GM19238 (cell line): ENCODE measurements around the gene AMIGO1.
A peak's percentile ranks its signal among the peaks of the same experiment; 100 is the strongest.

ENCODE experiments used
- DNase-seq: peaks from one replicate; pipeline ENCODE4 v3.0.0; 2011; ENCODE audit warnings: low spot score; ENCODE audit not compliant: insufficient read length

AMIGO1 gene

GRCh38 chr1:109509176-109510134, at the start of gene AMIGO1:
Gene AMIGO1 (minus strand): TSS chr1:109509727. CDS start chr1:109508912, 815 bp downstream.
- peak; percentile 74 for DNase-seq

DNA sequence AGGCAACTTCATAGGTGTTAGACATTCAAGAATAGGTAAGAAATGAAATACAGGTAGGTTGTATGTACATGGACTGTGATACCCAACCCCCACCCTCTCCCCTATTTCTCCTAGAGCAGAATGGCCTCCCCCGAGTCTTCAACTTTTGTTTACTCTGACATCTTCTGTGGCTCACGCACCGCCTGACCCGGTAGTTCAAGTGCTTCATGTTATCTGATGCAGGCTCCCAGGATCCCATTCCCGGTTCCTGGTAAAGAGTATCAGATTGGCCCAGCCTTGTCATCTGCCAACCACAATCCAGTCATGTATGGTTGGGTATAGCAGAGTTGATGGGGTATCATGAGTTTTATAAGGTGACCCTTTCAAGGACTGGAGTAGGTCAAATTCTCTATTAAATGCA, 48.0 kb upstream of the AMIGO1 start:
- DNase-seq = no peak

DNA sequence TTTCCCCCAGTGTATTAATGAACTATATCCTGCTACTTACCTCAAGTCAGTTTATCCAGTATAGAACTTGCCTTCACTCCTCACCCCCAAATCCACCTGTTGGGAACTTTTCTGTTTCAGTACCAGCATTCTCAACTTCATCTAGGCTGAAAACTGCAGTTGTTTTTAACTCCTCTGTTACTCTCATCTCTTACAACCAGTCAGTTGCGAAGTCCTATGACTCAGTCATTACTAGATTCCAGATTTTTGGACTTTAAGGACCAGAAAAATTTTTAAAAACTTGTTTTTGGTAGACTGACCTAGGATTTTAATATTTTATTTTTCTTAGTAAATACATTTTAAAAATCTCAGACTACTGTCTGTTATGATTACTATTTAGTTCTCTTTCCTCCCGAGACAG, 47.0 kb upstream of the AMIGO1 start:
- no peak for DNase-seq

DNA sequence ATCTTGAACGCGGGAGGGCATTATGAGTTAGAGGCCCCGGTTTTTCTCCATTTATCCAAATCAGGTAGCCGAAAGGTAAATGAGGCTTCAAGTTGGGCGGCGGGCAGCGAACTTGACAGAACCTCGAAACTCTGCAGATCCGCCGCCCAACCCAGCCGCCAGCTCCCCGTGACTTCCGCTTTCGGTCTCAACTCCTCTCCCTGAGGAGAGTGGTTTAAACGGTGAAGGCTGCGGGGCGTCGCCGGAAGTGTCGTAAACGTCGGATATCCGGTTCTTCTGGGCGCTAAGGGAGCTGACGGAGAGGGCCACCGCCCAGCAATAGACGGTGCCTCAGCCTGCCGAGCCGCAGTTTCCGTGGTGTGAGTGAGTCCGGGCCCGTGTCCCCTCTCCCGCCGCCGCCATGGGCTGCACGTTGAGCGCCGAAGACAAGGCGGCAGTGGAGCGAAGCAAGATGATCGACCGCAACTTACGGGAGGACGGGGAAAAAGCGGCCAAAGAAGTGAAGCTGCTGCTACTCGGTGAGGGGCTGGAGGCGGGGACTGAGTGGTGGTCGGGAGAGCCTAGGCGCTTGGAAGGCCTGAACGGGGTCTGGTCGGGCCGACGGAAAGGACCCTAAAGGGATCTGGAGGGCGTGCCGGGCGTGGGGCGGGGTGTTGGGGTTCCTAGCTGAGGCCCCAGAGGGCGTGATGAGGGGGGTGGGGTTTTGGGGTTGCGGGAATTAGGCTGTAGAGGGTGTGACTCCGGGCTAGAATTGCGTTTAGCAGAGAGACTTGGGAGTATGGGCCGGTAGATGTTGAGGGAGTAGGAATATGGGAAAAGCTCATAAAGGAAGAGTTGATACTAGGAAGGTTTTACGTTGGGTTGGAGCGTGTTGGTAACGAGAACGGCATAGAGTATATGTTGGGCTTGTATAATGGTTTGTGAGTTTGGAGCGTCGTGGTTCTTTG, 39.1 kb upstream of the AMIGO1 start, which contains the start of gene GNAI3:
Gene GNAI3, plus strand, starts transcription at position 295 of the 947 bp plus-strand sequence. Its CDS starts 106 bp downstream, at position 401.
- peak; percentile 90 for DNase-seq

DNA sequence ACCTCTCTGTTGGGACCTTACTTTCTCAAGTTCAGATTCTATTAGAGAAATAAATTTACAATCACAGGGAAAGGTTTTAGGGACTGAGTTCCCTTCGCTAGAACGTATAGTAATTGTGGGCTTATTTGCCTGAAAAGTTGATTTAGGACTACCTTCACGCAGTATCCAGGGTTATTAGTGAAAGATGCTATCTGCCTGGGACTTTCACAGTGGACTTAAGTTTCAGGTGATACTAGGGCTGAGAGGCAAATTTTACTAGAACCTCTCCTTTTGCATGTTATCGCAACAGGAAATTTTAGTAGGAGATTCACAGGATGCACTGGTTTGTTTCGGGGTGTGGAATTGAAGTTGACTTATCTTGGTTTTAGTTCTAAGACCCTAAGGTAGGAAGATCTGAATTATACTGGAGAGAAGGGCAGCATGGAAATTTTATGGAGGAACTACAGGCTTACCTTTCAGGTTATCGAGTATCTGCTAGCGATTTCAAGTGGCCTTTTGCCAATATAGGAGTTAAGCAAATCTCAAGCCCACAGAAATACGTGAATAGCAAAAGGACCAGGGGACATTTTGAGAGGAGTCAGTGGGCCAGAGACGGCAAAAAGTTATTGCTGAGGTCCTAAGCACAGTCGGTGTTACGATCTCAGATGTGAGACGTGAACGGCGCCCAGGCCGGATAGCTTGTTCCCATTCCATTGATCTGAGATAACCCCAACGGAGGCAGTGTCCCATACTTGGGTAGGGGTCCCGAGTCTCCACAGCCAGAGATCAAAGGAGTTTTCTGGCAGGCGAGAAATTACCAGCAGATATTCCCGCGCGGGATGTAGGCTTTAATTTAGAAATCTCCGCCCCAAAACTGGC, 38.2 kb upstream of the AMIGO1 start:
- no peak for DNase-seq

GRCh38 chr1:109546311-109547109, 37.0 kb upstream of the AMIGO1 start:
- DNase-seq = peak; percentile 87

DNA sequence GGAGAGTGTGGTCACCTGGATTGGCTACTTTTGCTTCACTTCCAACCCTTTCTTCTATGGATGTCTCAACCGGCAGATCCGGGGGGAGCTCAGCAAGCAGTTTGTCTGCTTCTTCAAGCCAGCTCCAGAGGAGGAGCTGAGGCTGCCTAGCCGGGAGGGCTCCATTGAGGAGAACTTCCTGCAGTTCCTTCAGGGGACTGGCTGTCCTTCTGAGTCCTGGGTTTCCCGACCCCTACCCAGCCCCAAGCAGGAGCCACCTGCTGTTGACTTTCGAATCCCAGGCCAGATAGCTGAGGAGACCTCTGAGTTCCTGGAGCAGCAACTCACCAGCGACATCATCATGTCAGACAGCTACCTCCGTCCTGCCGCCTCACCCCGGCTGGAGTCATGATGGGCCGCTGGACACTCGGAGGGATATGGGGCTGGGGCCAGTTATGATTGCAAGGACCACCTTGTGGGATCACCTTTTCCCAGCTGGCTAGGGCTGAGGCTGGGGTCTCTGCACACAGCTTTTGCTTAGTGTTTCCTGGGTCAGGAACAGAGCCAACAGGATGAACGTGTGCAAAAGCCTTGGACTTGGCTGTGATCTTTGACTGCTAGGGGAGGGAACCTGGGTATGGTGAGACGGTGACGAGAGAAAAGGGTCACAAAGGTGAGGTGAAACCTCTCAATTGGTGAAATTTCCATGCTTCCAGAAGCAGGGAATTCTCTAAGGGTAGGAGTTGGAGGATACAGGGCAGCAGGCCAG, 34.6 kb upstream of the AMIGO1 start:
- DNase-seq = no peak

DNA sequence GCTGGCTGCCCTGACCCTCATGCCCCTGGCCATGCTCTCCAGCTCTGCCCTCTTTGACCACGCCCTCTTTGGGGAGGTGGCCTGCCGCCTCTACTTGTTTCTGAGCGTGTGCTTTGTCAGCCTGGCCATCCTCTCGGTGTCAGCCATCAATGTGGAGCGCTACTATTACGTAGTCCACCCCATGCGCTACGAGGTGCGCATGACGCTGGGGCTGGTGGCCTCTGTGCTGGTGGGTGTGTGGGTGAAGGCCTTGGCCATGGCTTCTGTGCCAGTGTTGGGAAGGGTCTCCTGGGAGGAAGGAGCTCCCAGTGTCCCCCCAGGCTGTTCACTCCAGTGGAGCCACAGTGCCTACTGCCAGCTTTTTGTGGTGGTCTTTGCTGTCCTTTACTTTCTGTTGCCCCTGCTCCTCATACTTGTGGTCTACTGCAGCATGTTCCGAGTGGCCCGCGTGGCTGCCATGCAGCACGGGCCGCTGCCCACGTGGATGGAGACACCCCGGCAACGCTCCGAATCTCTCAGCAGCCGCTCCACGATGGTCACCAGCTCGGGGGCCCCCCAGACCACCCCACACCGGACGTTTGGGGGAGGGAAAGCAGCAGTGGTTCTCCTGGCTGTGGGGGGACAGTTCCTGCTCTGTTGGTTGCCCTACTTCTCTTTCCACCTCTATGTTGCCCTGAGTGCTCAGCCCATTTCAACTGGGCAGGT, 33.9 kb upstream of the AMIGO1 start:
- DNase-seq = no peak

DNA sequence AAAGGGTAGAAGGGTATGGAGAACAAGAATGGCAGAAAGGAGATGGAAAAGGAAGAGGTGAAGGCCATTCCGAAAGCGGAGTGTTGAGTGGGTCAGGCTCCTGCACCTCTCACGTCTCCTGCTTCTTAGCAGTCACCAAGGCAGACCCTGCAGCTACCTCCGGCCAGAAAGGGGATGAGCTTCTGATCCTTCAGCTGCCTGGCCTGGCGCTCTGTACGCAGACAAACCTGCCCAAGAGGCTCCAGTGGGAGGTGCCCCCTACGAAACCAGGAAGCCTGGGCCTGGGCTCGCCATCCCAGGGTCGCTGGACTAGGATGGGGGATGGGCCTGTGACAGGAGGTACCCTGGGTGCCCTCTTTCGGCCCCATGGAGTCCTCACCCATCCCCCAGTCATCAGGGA, 33.1 kb upstream of the AMIGO1 start:
- DNase-seq = no peak

DNA sequence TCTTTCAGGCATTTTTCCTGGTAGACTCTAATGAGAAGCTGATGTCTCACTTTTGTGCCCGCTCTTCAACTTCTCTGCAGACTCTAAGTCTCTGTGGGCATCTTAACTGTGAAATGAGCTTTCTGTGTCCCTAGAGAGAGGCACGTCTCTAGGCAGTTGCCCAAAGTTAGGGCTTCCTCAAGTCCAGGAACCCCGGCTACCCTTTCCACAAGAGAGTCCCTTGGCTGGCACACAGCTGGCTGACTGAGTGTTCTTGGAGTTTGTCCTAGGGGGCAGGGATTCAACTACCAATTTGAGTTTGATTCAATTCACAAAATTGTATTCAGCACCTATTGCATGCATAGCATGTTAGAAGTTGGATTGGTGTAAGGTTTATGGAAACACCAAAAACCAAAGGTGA, 31.6 kb upstream of the AMIGO1 start:
- no peak for DNase-seq

GRCh38 chr1:109539676-109540075, 30.1 kb upstream of the AMIGO1 start, which contains the start of gene GPR61:
Gene GPR61 (plus strand): TSS chr1:109539872. CDS start chr1:109543023, 3,151 bp downstream.
- DNase-seq = no peak

GRCh38 chr1:109538827-109539555, 29.5 kb upstream of the AMIGO1 start:
- DNase-seq = no peak

GRCh38 chr1:109537450-109538178, 28.1 kb upstream of the AMIGO1 start:
- no peak for DNase-seq

DNA sequence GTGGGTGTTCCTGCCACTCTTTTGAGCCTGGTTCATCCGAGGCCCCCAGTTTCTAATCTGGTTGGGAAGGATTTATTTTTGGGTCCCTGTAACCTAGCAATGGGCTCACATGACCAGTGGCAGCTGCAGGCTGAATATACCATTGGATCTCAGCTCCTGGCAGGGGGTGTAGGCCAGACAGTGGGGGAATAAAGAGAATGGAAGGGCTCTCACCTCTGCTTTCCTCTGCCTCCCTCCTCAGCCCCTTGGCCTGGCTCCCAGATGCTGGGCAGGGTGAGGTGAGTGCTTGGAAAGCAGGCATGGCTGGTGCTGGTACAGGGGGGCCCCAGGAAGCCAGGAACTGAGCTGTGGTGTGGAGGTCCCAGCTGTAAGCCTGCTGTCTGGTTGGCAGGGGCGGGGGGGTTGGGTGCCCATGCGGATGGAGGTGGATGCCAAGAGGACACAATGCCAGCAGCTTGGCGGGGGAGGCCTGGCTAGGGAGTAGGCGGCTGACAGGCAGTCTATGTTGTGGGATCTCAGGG, 26.5 kb upstream of the AMIGO1 start:
- no peak for DNase-seq

GRCh38 chr1:109535481-109535880, 26.0 kb upstream of the AMIGO1 start:
- DNase-seq = no peak

DNA sequence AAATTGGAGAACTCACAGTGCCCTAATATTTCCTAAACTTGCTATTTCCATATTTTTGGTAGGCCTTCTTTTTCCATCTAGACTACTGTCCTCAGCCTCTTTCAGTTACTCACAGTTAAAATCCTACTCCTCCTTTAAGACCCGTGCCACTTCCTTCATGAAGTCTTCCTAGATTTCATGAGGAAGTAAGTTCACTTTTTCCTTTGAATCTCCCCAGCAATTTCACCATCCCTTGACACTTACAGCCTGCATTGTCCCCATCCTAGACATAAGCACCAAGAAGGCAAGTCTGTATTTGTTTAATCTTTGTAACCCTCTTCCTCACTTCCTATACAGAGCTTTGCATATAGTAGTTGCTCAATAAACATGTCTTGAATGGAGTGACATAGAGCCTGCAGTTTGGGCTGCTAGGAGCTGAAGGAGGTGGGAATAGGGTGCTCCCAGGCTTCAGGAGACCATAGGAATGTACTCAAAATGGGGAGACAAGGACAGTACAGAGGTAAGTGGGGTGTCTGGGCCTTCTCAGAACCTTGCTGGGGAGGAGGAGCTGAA, 24.9 kb upstream of the AMIGO1 start:
- no peak for DNase-seq
